ENCODE results near the gene EDEM2.
"Not testable (repeated sequence)": the region's sequence is repeated elsewhere in the genome, so short reads cannot be mapped to it uniquely, and the experiment has no call there.

DNA sequence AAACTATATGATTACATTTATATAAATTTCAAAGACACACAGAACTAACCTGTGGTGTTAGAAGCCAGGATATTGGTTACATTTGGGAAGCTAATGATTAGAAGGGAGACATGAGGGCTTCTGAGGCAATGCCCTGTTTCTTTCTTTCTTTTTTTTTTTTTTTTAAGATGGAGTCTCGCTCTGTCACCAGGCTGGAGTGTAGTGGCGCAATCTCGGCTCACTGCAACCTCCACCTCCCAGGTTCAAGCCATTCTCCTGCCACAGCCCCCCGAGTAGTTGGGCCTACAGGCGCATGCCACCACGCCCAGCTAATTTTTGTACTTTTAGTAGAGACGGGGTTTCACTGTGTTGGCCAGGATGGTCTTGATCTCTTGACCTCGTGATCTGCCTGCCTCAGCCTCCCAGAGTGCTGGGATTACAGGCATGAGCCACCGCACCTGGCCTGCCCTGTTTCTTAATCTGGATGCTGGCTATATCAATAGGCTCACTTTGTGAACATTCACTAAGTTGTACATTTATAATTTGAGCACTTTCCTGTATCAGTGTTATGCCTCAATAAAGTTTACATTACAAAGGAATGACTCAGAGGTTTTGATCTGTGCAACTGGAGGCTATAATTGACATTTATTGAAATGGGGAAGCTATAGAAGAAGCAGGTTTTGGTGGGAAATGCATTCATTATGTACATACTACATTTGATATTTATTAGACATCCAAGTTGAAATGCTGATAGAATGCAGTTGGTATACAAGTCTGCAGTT lies 46.1 kb upstream of the EDEM2 start:
- TF ChIP-seq, protein P1, sequence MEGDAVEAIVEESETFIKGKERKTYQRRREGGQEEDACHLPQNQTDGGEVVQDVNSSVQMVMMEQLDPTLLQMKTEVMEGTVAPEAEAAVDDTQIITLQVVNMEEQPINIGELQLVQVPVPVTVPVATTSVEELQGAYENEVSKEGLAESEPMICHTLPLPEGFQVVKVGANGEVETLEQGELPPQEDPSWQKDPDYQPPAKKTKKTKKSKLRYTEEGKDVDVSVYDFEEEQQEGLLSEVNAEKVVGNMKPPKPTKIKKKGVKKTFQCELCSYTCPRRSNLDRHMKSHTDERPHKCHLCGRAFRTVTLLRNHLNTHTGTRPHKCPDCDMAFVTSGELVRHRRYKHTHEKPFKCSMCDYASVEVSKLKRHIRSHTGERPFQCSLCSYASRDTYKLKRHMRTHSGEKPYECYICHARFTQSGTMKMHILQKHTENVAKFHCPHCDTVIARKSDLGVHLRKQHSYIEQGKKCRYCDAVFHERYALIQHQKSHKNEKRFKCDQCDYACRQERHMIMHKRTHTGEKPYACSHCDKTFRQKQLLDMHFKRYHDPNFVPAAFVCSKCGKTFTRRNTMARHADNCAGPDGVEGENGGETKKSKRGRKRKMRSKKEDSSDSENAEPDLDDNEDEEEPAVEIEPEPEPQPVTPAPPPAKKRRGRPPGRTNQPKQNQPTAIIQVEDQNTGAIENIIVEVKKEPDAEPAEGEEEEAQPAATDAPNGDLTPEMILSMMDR (IDR thresholded peaks at IDR 0.05 in 4 of 5, conservative IDR thresholded peaks at IDR 0.05 in 1 of 5), result not testable (repeated sequence)
- TF ChIP-seq POLR2A (IDR thresholded peaks at IDR 0.05), result not testable (repeated sequence)

All from gastrocnemius medialis (tissue), 4 donors.